H1 (cell line): ENCODE measurements around the gene UBB. TPM values are rescaled to one million over a fixed set of nuclear protein-coding genes. Genes with fewer than 3 reads are reported as not detected.

Experiments
- CTCF ChIA-PET: fragments of 300-600 bp; sonication (Branson Sonifier 250); formaldehyde crosslinking; loops from one replicate; lab custom pipeline; 2021; ENCODE audit not compliant: partially characterized antibody; lab: Charles Lee
- POLR2A ChIA-PET: fragments of 300-600 bp; sonication (Branson Sonifier 250); formaldehyde crosslinking; loops from one replicate; lab custom pipeline; 2021; ENCODE audit warnings: inconsistent platforms; ENCODE audit not compliant: partially characterized antibody; lab: Charles Lee
- DNase-seq, 2 experiments: peaks; one replicate each; pipeline versions ENCODE4 v3.0.0 to v3.0.0-alpha.2; 2010 to 2022; ENCODE audit warnings: low spot score in 2 of 2, low read depth in 1 of 2, mixed read lengths in 1 of 2
- FAIRE-seq: peaks from 2 replicates; lab custom pipeline; 2011; peaks lifted over from hg19 to GRCh38; lab: Jason Lieb, UNC
- H2AFZ ChIP-seq: 2 replicates; pipeline ENCODE4 v1.8.1; 2012; ENCODE audit warnings: low read length, inconsistent platforms
- H2AK5ac ChIP-seq: 2 replicates; pipeline ENCODE4 v1.6.1; 2013; ENCODE audit warnings: low read depth, low read length
- H2BK120ac ChIP-seq: replicated peaks from 2 replicates; pipeline ENCODE3; 2013; ENCODE audit warnings: low read depth, low read length, inconsistent platforms
- H2BK12ac ChIP-seq: 2 replicates; pipeline ENCODE4 v1.6.1; 2013; ENCODE audit warnings: low read depth, low read length
- H2BK15ac ChIP-seq: 2 replicates; pipeline ENCODE4 v1.6.1; 2013; ENCODE audit warnings: low read length
- H2BK20ac ChIP-seq: 2 replicates; pipeline ENCODE4 v1.6.1; 2013; ENCODE audit warnings: low read length
- H2BK5ac ChIP-seq: 2 replicates; pipeline ENCODE4 v1.6.1; 2013; ENCODE audit warnings: low read depth, low read length
- H3K14ac ChIP-seq: 2 replicates; pipeline ENCODE4 v1.6.1; 2013; ENCODE audit warnings: inconsistent platforms; ENCODE audit not compliant: insufficient read length
- H3K18ac ChIP-seq: 2 replicates; pipeline ENCODE4 v1.6.1; 2013; ENCODE audit warnings: low read length; ENCODE audit errors: extremely low read depth
- H3K23ac ChIP-seq: 2 replicates; pipeline ENCODE4 v1.6.1; 2013; ENCODE audit warnings: inconsistent platforms; ENCODE audit not compliant: insufficient read length
- H3K23me2 ChIP-seq: 2 replicates; pipeline ENCODE4 v1.6.1; 2013; ENCODE audit warnings: low read depth, low read length
- H3K27ac ChIP-seq: 2 replicates; pipeline ENCODE4 v1.6.1; 2011; ENCODE audit warnings: low read depth, low read length, inconsistent platforms
- H3K27me3 ChIP-seq, 4 experiments: replicated peaks in 1 of 4; 1 replicate in 1 of 4; 2 replicates in 3 of 4; pipeline versions ENCODE4 v1.6.1 to v1.8.1; 2011 to 2013; ENCODE audit warnings: low read length in 3 of 4, mild to moderate bottlenecking in 3 of 4, inconsistent platforms in 2 of 4, mixed read lengths in 2 of 4, moderate library complexity in 1 of 4; ENCODE audit not compliant: control insufficient read depth in 3 of 4, insufficient read depth in 3 of 4; ENCODE audit errors: extremely low read depth in 1 of 4
- H3K36me3 ChIP-seq, 4 experiments: 2 replicates each; pipeline versions ENCODE4 v1.6.1 to v1.8.1; 2011 to 2013; ENCODE audit warnings: mild to moderate bottlenecking in 4 of 4, low read length in 3 of 4, moderate library complexity in 2 of 4, control low read depth in 1 of 4, inconsistent platforms in 1 of 4; ENCODE audit not compliant: insufficient read depth in 4 of 4, control insufficient read depth in 2 of 4
- H3K4ac ChIP-seq: replicated peaks from 2 replicates; pipeline ENCODE3; 2013; ENCODE audit warnings: low read length, low read depth, mixed read lengths, inconsistent platforms; ENCODE audit not compliant: insufficient read length
- H3K4me1 ChIP-seq, 4 experiments: replicated peaks in 1 of 4; 1 replicate in 1 of 4; 2 replicates in 3 of 4; pipeline versions ENCODE4 v1.6.1 to v1.8.1; 2011 to 2013; ENCODE audit warnings: low read length in 3 of 4, inconsistent platforms in 2 of 4, mixed read lengths in 1 of 4; ENCODE audit not compliant: insufficient read depth in 4 of 4, control insufficient read depth in 3 of 4
- H3K4me2 ChIP-seq, 2 experiments: 2 replicates each; pipeline versions ENCODE4 v1.6.1 to v1.8.1; 2011 to 2013; ENCODE audit warnings: low read depth in 2 of 2, low read length in 2 of 2, control low read depth in 1 of 2, inconsistent platforms in 1 of 2, mild to moderate bottlenecking in 1 of 2; ENCODE audit not compliant: insufficient read depth in 1 of 2
- H3K4me3 ChIP-seq, 4 experiments: fragments of 200-600, 300-600 bp in 1 of 4; sonication (generic), shearing (Covaris generic), sonication (Bioruptor Twin) in 1 of 4; 2 replicates each; pipeline versions ENCODE4 v1.5.1 to v1.8.1; 2011 to 2016; ENCODE audit warnings: low read length in 4 of 4, low read depth in 3 of 4, control low read depth in 2 of 4, inconsistent platforms in 2 of 4, mild to moderate bottlenecking in 2 of 4, mixed read lengths in 1 of 4, moderate library complexity in 1 of 4; ENCODE audit not compliant: insufficient read depth in 2 of 4; ENCODE audit errors: extremely low read depth in 1 of 4
- H3K56ac ChIP-seq: replicated peaks from 2 replicates; pipeline ENCODE3; 2013; ENCODE audit warnings: low read depth, mild to moderate bottlenecking, mixed read lengths, low read length, inconsistent platforms; ENCODE audit not compliant: insufficient read length
- H3K79me1 ChIP-seq: 2 replicates; pipeline ENCODE4 v1.6.1; 2013; ENCODE audit warnings: low read depth, low read length, control low read depth
- H3K79me2 ChIP-seq, 2 experiments: 2 replicates each; pipeline versions ENCODE4 v1.6.1 to v1.8.1; 2012 to 2013; ENCODE audit warnings: low read length in 2 of 2, mild to moderate bottlenecking in 2 of 2, inconsistent platforms in 1 of 2; ENCODE audit not compliant: insufficient read depth in 2 of 2, control insufficient read depth in 1 of 2
- H3K9ac ChIP-seq, 4 experiments: replicated peaks in 1 of 4; 1 replicate in 1 of 4; 2 replicates in 3 of 4; pipeline versions ENCODE4 v1.6.1 to v1.8.1; 2011 to 2013; ENCODE audit warnings: low read depth in 3 of 4, low read length in 3 of 4, control low read depth in 2 of 4, mild to moderate bottlenecking in 2 of 4, moderate library complexity in 2 of 4, inconsistent platforms in 1 of 4; ENCODE audit errors: extremely low read depth in 1 of 4
- H3K9me3 ChIP-seq, 2 experiments: 2 replicates each; pipeline versions ENCODE4 v1.6.1 to v1.8.1; 2012 to 2013; ENCODE audit warnings: mild to moderate bottlenecking in 2 of 2, moderate library complexity in 2 of 2, control low read depth in 1 of 2, inconsistent platforms in 1 of 2, low read depth in 1 of 2, low read length in 1 of 2, mixed read lengths in 1 of 2; ENCODE audit not compliant: insufficient read depth in 2 of 2
- H4K20me1 ChIP-seq, 2 experiments: replicated peaks in 1 of 2; 2 replicates each; pipeline versions ENCODE3 to v1.8.1; 2011 to 2013; ENCODE audit warnings: inconsistent platforms in 2 of 2, low read length in 2 of 2, mild to moderate bottlenecking in 1 of 2; ENCODE audit not compliant: insufficient read depth in 2 of 2, control insufficient read depth in 1 of 2
- H4K5ac ChIP-seq: 2 replicates; pipeline ENCODE4 v1.6.1; 2013; ENCODE audit warnings: low read length, low read depth, mixed read lengths, inconsistent platforms; ENCODE audit not compliant: insufficient read length
- H4K8ac ChIP-seq: 2 replicates; pipeline ENCODE4 v1.8.0; 2013; ENCODE audit warnings: mild to moderate bottlenecking, moderate library complexity, low read length, inconsistent platforms; ENCODE audit not compliant: insufficient read depth; ENCODE audit errors: extremely low read depth
- H4K91ac ChIP-seq: replicated peaks from 2 replicates; pipeline ENCODE3; 2013; ENCODE audit warnings: low read length, mixed read lengths, inconsistent platforms; ENCODE audit not compliant: insufficient read length
- CHD2 ChIP-seq: IDR thresholded peaks from 2 replicates; pipeline ENCODE4 v1.6.1; 2012; ENCODE audit warnings: low read length, improper control_type of control experiment
- EP300 ChIP-seq, 2 experiments: IDR thresholded peaks; 1 replicate in 1 of 2; 2 replicates in 1 of 2; pipeline ENCODE4 v1.6.1; 2011 to 2012; ENCODE audit warnings: low read depth in 2 of 2, low read length in 2 of 2, mild to moderate bottlenecking in 2 of 2, borderline replicate concordance in 1 of 2, inconsistent platforms in 1 of 2, moderate library complexity in 1 of 2
- MAFK ChIP-seq: IDR thresholded peaks from 2 replicates; pipeline ENCODE4 v1.6.1; 2012; ENCODE audit warnings: low read depth, mild to moderate bottlenecking, improper control_type of control experiment, low read length
- SP2 ChIP-seq: IDR thresholded peaks from 2 replicates; pipeline ENCODE4 v1.6.1; 2012; ENCODE audit warnings: mild to moderate bottlenecking, low read length, inconsistent platforms
- ZNF274 ChIP-seq: IDR thresholded peaks from 2 replicates; pipeline ENCODE4 v1.7.0; 2012; ENCODE audit warnings: low read length, borderline replicate concordance; ENCODE audit errors: extremely low read depth
- WGBS, 2 experiments: shearing (Covaris generic) in 1 of 2; methylation state at CpG; one replicate each; pipeline versions ENCODE4 v1.1.6 to v1.1.7; 2013 to 2015; ENCODE audit warnings: low lambda C conversion rate in 2 of 2, mixed read lengths in 2 of 2, inconsistent platforms in 1 of 2, low coverage in 1 of 2, missing lambda C conversion rate in 1 of 2; ENCODE audit not compliant: insufficient replicate concordance in 2 of 2, insufficient coverage in 1 of 2, insufficient read length in 1 of 2; ENCODE audit errors: extremely low coverage in 1 of 2, missing lambda C conversion rate in 1 of 2; 5-methylcytosine and 5-hydroxymethylcytosine counted together
- polyA plus RNA-seq, 7 experiments: library from polyadenylated mRNA; depleted of rRNA in 3 of 7; stranded (reverse) in 5 of 7; unstranded in 2 of 7; fragments of >200 nt in 5 of 7; fragments of 200-250 nt in 2 of 7; gene quantifications; 1 replicate in 5 of 7; 2 replicates in 1 of 7; 4 replicates in 1 of 7; pipeline versions ENCODE4 v1.2.1 to v1.2.3, GENCODE V29; 2011 to 2013; ENCODE audit warnings: missing spikeins in 2 of 7, mixed read lengths in 2 of 7
- total RNA-seq: library from RNA; stranded (reverse); fragmentation: NEBNext Ultra II Directional; extraction: Animal tissue kit (Norgen Biotek cat#: 25700); gene quantifications from 2 replicates; pipeline ENCODE4 v1.2.1, GENCODE V29; 2021
- TF ChIP-seq, protein P1 (sequence below): IDR thresholded peaks from 2 replicates; pipeline ENCODE4 v1.6.1; 2011; ENCODE audit warnings: low read length, improper control_type of control experiment
- TF ChIP-seq, protein P2 (sequence below): IDR thresholded peaks from 2 replicates; pipeline ENCODE4 v1.6.1; 2012; ENCODE audit warnings: inconsistent platforms

The UBB gene
- total and polyA plus RNA-seq, 2 of the 8 experiments (the other 6 are each of a cell fraction or from before 2014, with no cell fraction given): 1,597 to 1,605 TPM

- no peaks in the 10 kb centered on the region for H3K36me3 ChIP-seq
- TF ChIP-seq MAFK: no peak
- TF ChIP-seq, protein P1, sequence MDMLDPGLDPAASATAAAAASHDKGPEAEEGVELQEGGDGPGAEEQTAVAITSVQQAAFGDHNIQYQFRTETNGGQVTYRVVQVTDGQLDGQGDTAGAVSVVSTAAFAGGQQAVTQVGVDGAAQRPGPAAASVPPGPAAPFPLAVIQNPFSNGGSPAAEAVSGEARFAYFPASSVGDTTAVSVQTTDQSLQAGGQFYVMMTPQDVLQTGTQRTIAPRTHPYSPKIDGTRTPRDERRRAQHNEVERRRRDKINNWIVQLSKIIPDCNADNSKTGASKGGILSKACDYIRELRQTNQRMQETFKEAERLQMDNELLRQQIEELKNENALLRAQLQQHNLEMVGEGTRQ: no peak
- TF ChIP-seq ZNF274: no peak
- no peak for TF ChIP-seq SP2
- TF ChIP-seq CHD2: no peak
- TF ChIP-seq, protein P2, sequence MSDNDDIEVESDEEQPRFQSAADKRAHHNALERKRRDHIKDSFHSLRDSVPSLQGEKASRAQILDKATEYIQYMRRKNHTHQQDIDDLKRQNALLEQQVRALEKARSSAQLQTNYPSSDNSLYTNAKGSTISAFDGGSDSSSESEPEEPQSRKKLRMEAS: no peak
- TF ChIP-seq EP300 (IDR thresholded peaks at IDR 0.05; ENCODE audit: borderline replicate concordance in 1 of 2, low read depth in 2 of 2, low read length in 2 of 2): no peak
- no peak overlapping the region for H3K18ac ChIP-seq
- H3K4me2 ChIP-seq: no peak overlapping the region
- no peak overlapping the region for H2AK5ac ChIP-seq
- no peaks in the 10 kb centered on the region for H3K27me3 ChIP-seq
- DNase-seq (no peak), FAIRE-seq (no peak)
- H3K23me2 ChIP-seq: no peaks in the 10 kb centered on the region
- H3K79me1 ChIP-seq: no peaks in the 10 kb centered on the region
- no peaks in the 10 kb centered on the region for H4K20me1 ChIP-seq
- ChIA-PET CTCF (interaction anchor here (1.1 to 6.2 kb wide), 3 partner anchors 10 to 40 kb away, joined by 5 to 53 read pairs (median 10); no protein-coding TSS in a partner anchor), POLR2A (interaction anchor here (1.0 to 9.2 kb wide), 4 partner anchors 9 to 37 kb away, joined by 3 to 78 read pairs (median 6); partner anchors contain the start of gene UBB)
- H4K5ac ChIP-seq: no peak overlapping the region
- H3K79me2 ChIP-seq: no peaks in the 10 kb centered on the region
- H3K9ac ChIP-seq: no peak overlapping the region
- peak overlapping the region; percentile 29; the same call in 1 of the 2 replicates for H2BK15ac ChIP-seq
- no peak overlapping the region for H4K8ac ChIP-seq
- H2BK5ac ChIP-seq: no peak overlapping the region
- no peak overlapping the region for H2AFZ ChIP-seq
- H2BK12ac ChIP-seq: no peak overlapping the region
- no peak overlapping the region for H2BK20ac ChIP-seq
- no peak overlapping the region for H3K14ac ChIP-seq
- no peak overlapping the region for H3K27ac ChIP-seq
- no peak overlapping the region for H3K56ac ChIP-seq
- H4K91ac ChIP-seq: no peak overlapping the region
- WGBS, 2 experiments: 67% methylated on average over 1 of the region's 2 CpGs; no CpG with 5 or more reads in 1 of the 2 experiments
- peaks cover 0 to 12% (median 5%) of the 10 kb centered on the region in 4 experiments; a peak in 6 of 7 replicates for H3K4me1 ChIP-seq
- no peak overlapping the region for H3K4me3 ChIP-seq
- H2BK120ac ChIP-seq: no peak overlapping the region
- H3K9me3 ChIP-seq: no peaks in the 10 kb centered on the region
- no peak overlapping the region for H3K23ac ChIP-seq
- H3K4ac ChIP-seq: no peak overlapping the region
Measured at GRCh38 chr17:16418685-16419068, 37.8 kb downstream of the UBB start.
